Myocyte (in vitro differentiated cells): ENCODE data around the gene CRHR1. TPM values are rescaled to one million over a fixed set of nuclear protein-coding genes. Genes with fewer than 3 reads are reported as not detected.

Experiments
- DNase-seq: peaks from one replicate; pipeline ENCODE4 v3.0.0-alpha.2; 2012; ENCODE audit warnings: low read depth
- total RNA-seq: library from RNA; depleted of rRNA; stranded (reverse); fragments of >200 nt; gene quantifications from 2 replicates; pipeline ENCODE4 v1.2.3, GENCODE V29; 2014

CRHR1 gene
- total RNA-seq, 1 donor from 2014 or later: not detected

- DNase-seq: no peak
Measured at GRCh38 chr17:45788057-45788456, 3.9 kb downstream of the CRHR1 start.

GRCh38 chr17:45789874-45790273, 5.8 kb downstream of the CRHR1 start:
- no peak for DNase-seq

- DNase-seq: no peak
Measured at GRCh38 chr17:45790296-45790922, 6.3 kb downstream of the CRHR1 start.

GRCh38 chr17:45791041-45791582, 7.0 kb downstream of the CRHR1 start:
- no peak for DNase-seq

GRCh38 chr17:45791935-45792334, 7.8 kb downstream of the CRHR1 start:
- DNase-seq: no peak

GRCh38 chr17:45792437-45792836, 8.3 kb downstream of the CRHR1 start:
- DNase-seq: no peak

GRCh38 chr17:45792995-45793755, 9.1 kb downstream of the CRHR1 start:
- no peak for DNase-seq

GRCh38 chr17:45793999-45794540, 9.9 kb downstream of the CRHR1 start:
- no peak for DNase-seq

GRCh38 chr17:45794840-45795239, 10.7 kb downstream of the CRHR1 start:
- no peak for DNase-seq

- no peak for DNase-seq
Measured at GRCh38 chr17:45800816-45801215, 16.7 kb downstream of the CRHR1 start.

GRCh38 chr17:45801421-45801820, 17.3 kb downstream of the CRHR1 start:
- no peak for DNase-seq

GRCh38 chr17:45808845-45809244, 24.7 kb downstream of the CRHR1 start:
- no peak for DNase-seq

- peak; percentile 83 for DNase-seq
Measured at GRCh38 chr17:45809499-45809898, 25.4 kb downstream of the CRHR1 start.

- DNase-seq: no peak
Measured at GRCh38 chr17:45812102-45812501, 28.0 kb downstream of the CRHR1 start.

- no peak for DNase-seq
Measured at GRCh38 chr17:45813048-45813725, 29.1 kb downstream of the CRHR1 start.

GRCh38 chr17:45814622-45815606, 30.8 kb downstream of the CRHR1 start:
- peak; percentile 33 for DNase-seq

- no peak for DNase-seq
Measured at GRCh38 chr17:45815752-45816151, 31.6 kb downstream of the CRHR1 start.

GRCh38 chr17:45818041-45818440, 33.9 kb downstream of the CRHR1 start:
- DNase-seq: peak; percentile 52

GRCh38 chr17:45818699-45819098, 34.6 kb downstream of the CRHR1 start:
- DNase-seq: no peak

- no peak for DNase-seq
Measured at GRCh38 chr17:45819632-45820031, 35.5 kb downstream of the CRHR1 start.
